Pancreas (tissue), 10 donors: ENCODE data around the gene SLC10A3. TPM values are rescaled to one million over a fixed set of nuclear protein-coding genes. Genes with fewer than 3 reads are reported as not detected.
A peak's percentile ranks its signal among the peaks of the same experiment; 100 is the strongest.
"Not testable (repeated sequence)": the region's sequence is repeated elsewhere in the genome, so short reads cannot be mapped to it uniquely, and the experiment has no call there.

Experiments
- ATAC-seq, 4 donors: fragments of 200-7000 bp; cut with Tn5 transposase; one replicate each; pipeline versions ENCODE4 v1.8.0 to v1.9.1; 2020; ENCODE audit warnings: mild to moderate bottlenecking in 4 of 4, moderate library complexity in 4 of 4
- DNase-seq, 6 donors: peaks; one replicate each; pipeline ENCODE4 v3.0.0-alpha.2; 2020
- FAIRE-seq: peaks from 2 replicates; lab custom pipeline; 2012; peaks lifted over from hg19 to GRCh38; lab: Jason Lieb, UNC
- H3K27ac ChIP-seq, 4 donors: fragments of 200-600 bp; sonication (generic); 1 replicate in 3 of 4; 2 replicates in 1 of 4; pipeline versions ENCODE4 v1.5.0 to v1.8.0; 2020
- H3K27me3 ChIP-seq, 4 donors: fragments of 200-600 bp; one replicate each; pipeline ENCODE4 v1.8.0; 2021
- H3K36me3 ChIP-seq, 3 donors: fragments of 200-600 bp; sonication (generic) in 1 of 3; one replicate each; pipeline versions ENCODE4 v1.5.0 to v1.8.0; 2020 to 2021
- H3K4me1 ChIP-seq, 3 donors: fragments of 200-600 bp; one replicate each; pipeline ENCODE4 v1.8.0; 2021
- H3K4me3 ChIP-seq, 4 donors: fragments of 200-600 bp; sonication (generic) in 2 of 4; one replicate each; pipeline versions ENCODE4 v1.5.0 to v1.8.0; 2020 to 2021
- H3K9me3 ChIP-seq, 4 donors: fragments of 200-600 bp; one replicate each; pipeline ENCODE4 v1.8.0; 2021
- WGBS, 2 donors: extraction: QIAGEN DNeasy Blood & Tissue Kit; methylation state at CpG; one replicate each; pipeline ENCODE4 v1.1.7; 2013; 5-methylcytosine and 5-hydroxymethylcytosine counted together
- intact Hi-C, 3 donors: fragments of 100-400 bp; cut with DNase I; formaldehyde crosslinking; loops; one replicate each; pipeline versions ENCODE4 v1.11.1 to v1.14.2; 2022
- polyA plus RNA-seq, 2 donors: library from polyadenylated mRNA; stranded (reverse); fragments of 200-250 nt; gene quantifications; one replicate each; pipeline ENCODE4 v1.2.3, GENCODE V29; 2013
- total RNA-seq, 6 donors: library from RNA; stranded (reverse); fragmentation: NEBNext Ultra II Directional in 4 of 6; extraction: Animal tissue kit (Norgen Biotek cat#: 25700) in 4 of 6; gene quantifications; one replicate each; pipeline versions ENCODE4 v1.2.1 to v1.2.4, GENCODE V29; 2021 to 2023
- TF ChIP-seq, protein P1 (sequence below), 4 donors: fragments of 200-600 bp; sonication (generic) in 3 of 4; IDR thresholded peaks; one replicate each; pipeline versions ENCODE4 v1.5.0 to v1.8.0; 2021; ENCODE audit warnings: antibody characterized with exemption in 4 of 4
- donor health status: healthy with polysubstance abuse.
- donor health status: DM: no; HTN: no; CAD: no; lungs with moderate emphysema.
- donor health status: DM: no; HTN: no; CAD: no.
- donor health status: control.
- donor health status: control.
- donor health status: Bipolar disorder and iron deficiency.
- donor health status: DM: yes; HTN: yes; CAD: no.
- donor health status: DM: no; HTN: no; CAD: no.
- donor health status: DM: no; HTN: no; CAD: no.
- donor health status: DM: yes; HTN: yes; CAD: no.

The SLC10A3 gene
- total and polyA plus RNA-seq, 8 donors = 9.6 to 19.1 (median 11.6) TPM

DNA sequence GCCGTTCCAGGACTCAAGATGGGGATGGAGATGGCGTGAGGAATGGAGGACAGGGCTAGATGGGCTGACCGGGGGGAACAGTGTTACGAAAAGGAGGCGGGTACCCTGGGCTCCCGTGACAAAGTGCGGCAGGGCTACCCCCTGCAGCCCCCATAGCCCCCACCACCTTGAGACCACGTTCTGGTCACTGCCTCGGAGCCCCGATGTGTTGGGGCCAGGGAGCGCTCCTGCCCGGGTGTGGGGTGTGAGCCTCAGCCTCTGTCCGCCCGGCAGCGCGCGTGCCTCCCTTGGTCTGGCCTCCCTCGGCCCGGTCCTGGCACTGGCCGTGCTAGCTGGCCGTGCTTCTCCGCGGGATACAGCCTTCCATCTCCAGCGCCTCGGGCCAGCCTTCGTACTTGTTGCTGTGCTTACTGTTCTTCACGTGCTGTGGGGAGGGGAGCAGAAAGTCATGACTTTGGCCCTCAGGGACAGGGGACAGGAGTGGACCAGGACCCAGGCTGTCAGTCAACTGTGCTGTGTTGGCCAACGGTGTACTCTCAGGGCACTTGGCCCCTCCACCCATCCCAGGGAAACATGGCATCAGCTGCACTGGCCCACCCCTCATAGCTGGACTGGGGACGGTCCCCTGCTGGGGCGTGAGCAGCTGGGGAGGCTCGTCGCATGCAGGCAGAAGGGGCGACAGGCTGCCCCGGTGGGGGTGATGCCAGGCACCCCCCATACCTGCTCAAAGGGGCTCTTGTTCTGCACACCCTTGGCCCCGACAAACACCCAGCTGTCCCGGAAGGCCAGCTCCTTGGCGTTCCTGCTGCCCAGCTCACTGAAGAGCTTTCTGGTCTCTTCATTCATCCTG is 16.3 kb upstream of the SLC10A3 start:
- H3K4me1 ChIP-seq = no peaks in the 10 kb centered on the region
- TF ChIP-seq, protein P1, sequence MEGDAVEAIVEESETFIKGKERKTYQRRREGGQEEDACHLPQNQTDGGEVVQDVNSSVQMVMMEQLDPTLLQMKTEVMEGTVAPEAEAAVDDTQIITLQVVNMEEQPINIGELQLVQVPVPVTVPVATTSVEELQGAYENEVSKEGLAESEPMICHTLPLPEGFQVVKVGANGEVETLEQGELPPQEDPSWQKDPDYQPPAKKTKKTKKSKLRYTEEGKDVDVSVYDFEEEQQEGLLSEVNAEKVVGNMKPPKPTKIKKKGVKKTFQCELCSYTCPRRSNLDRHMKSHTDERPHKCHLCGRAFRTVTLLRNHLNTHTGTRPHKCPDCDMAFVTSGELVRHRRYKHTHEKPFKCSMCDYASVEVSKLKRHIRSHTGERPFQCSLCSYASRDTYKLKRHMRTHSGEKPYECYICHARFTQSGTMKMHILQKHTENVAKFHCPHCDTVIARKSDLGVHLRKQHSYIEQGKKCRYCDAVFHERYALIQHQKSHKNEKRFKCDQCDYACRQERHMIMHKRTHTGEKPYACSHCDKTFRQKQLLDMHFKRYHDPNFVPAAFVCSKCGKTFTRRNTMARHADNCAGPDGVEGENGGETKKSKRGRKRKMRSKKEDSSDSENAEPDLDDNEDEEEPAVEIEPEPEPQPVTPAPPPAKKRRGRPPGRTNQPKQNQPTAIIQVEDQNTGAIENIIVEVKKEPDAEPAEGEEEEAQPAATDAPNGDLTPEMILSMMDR (IDR thresholded peaks at IDR 0.05) = no peak
- no peak for DNase-seq
- no peak for FAIRE-seq
- peak in 1 of 4 donors; percentile 5 for ATAC-seq
- 88 to 94% methylated on average over 31 to 37 of the region's 37 CpGs for WGBS, 2 donors
- no peak overlapping the region for H3K4me3 ChIP-seq
- no peak overlapping the region for H3K27ac ChIP-seq
- H3K36me3 ChIP-seq = peaks cover 0 to 6% (median 0%) of the 10 kb centered on the region in 3 donors
- intact Hi-C loops = no loop called here
- no peaks in the 10 kb centered on the region for H3K9me3 ChIP-seq
- no peaks in the 10 kb centered on the region for H3K27me3 ChIP-seq

DNA sequence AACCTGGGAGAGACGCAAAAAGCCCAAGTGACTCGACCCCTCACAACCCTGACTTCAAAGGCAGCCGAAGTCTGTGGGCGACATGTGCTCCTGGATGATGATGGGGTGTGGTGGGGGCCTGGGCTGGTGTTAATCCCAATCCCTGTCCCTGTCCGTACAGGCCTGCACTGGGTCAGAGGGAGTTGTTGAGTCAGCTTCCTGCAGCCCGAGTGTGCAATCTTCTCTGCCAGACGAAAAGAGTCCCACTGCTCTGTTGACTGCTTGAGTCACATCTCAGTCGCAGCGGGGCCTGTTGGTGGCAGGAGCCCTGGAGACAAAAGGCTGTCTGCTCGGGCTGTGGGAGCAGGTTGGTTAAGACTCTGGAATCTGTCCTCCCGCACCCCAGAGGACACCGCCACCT is 15.3 kb upstream of the SLC10A3 start:
- intact Hi-C loops = no loop called here
- H3K4me1 ChIP-seq = no peaks in the 10 kb centered on the region
- H3K27ac ChIP-seq = no peak overlapping the region
- H3K9me3 ChIP-seq = no peaks in the 10 kb centered on the region
- no peak for ATAC-seq
- DNase-seq = no peak
- no peaks in the 10 kb centered on the region for H3K27me3 ChIP-seq
- TF ChIP-seq, protein P1 (IDR thresholded peaks at IDR 0.05) = no peak
- FAIRE-seq = no peak
- WGBS, 2 donors = 85 to 87% methylated on average over 12 of the region's 12 CpGs
- peaks cover 0 to 6% (median 0%) of the 10 kb centered on the region in 3 donors for H3K36me3 ChIP-seq
- H3K4me3 ChIP-seq = no peak overlapping the region

DNA sequence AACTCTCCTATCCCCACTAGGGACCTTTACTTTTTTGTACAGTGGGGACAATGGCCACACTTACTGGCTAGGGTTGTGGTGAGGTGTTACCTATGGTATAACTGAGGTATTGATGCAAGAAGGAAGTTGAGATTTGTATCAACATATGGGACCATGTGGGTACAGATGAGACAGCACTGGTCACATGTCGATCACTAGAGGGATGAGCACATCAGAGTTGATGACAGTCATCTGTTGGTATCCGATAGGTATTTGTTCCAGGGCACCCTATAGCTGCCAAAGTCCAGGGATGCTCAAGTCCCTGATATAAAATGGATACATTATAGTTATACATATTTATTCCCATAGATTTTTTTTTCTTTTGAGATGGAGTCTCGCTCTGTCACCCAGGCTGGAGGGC is 12.6 kb upstream of the SLC10A3 start:
- 83 to 94% methylated on average over 3 of the region's 3 CpGs for WGBS, 2 donors
- DNase-seq (no peak), FAIRE-seq (no peak), ATAC-seq (no peak)
- Histone ChIP-seq H3K27me3 (no peaks in the 10 kb centered on the region), H3K4me1 (no peaks in the 10 kb centered on the region), H3K9me3 (no peaks in the 10 kb centered on the region), H3K4me3 (no peak overlapping the region), H3K36me3 (peaks cover 0 to 6% (median 0%) of the 10 kb centered on the region in 3 donors), H3K27ac (no peak overlapping the region)
- TF ChIP-seq, protein P1 (IDR thresholded peaks at IDR 0.05) = no peak
- intact Hi-C loops = no loop called here

DNA sequence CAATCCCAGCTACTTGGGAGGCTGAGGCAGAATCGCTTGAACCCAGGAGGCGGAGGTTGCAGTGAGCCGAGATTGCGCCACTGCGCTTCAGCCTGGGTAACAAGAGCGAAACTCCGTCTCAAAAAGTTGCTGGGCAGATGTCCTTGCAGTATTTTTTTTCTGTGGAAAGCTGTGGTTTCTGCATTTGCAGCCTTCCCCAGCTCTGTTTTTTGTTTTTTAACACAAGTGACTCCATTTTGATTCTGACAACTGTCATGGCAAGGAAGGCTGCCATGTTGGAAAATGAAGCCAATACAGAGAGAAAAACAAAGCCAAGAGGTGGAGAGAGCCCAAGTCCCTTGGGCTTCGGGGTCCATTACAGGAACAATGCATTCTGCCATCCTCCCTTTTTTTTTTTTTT is 11.7 kb upstream of the SLC10A3 start:
- TF ChIP-seq, protein P1 (IDR thresholded peaks at IDR 0.05) = no peak

DNA sequence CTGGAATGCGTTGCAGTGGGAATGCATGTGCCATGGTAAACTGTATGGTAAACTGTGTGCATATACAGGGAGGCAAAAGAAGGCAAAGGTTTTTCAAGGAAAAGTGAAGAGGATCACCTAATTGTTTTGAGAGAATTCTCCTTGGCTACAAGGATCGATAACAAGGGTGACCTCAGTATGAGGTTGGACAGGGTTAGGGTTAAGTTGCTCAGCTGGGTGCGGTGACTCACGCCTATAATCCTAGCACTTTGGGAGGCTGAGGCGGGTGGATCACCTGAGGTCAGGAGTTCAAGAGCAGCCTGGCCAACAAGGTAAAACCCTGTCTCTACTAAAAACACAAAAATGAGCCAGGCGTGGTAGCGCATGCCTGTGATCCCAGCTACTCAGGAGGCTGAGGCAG is 11.0 kb upstream of the SLC10A3 start:
- H3K9me3 ChIP-seq = not testable (repeated sequence)

More for the DNA sequence above, 11.7 kb upstream of the SLC10A3 start:
- H3K27ac ChIP-seq = no peak overlapping the region
- H3K36me3 ChIP-seq = no peaks in the 10 kb centered on the region
- ATAC-seq (no peak), FAIRE-seq (no peak), DNase-seq (no peak)
- 86 to 89% methylated on average over 8 of the region's 8 CpGs for WGBS, 2 donors
- H3K9me3 ChIP-seq = no peaks in the 10 kb centered on the region
- H3K27me3 ChIP-seq = no peaks in the 10 kb centered on the region
- intact Hi-C loops = no loop called here
- H3K4me1 ChIP-seq = no peaks in the 10 kb centered on the region
- H3K4me3 ChIP-seq = no peak overlapping the region

DNA sequence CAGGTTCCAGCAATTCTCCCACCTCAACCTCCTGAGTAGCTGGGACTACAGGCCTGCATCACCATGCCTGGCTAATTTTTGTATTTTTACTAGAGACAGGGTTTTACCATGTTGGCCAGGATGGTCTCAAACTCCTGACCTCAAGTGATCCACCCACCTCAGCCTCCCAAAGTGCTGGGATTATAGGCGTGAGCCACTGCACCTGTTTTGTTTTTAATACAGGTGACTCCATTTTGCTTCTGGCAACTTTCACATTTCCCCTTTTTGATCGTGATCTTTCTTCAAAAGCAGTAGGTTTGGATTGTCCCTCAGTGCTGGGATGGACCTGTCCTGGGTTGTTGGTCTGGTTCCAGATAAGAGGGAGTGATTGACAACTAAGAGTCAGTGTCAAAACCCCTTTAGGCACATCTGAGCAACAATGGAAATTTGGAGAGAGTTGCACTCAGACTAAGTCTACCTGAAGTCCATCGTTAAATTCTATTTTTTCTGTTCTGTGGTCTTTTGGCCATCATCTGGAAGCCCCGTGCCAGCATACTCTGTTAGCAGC is 6.2 kb upstream of the SLC10A3 start:
- ATAC-seq, H3K27me3 ChIP-seq, H3K27ac ChIP-seq, H3K36me3 ChIP-seq, H3K9me3 ChIP-seq, FAIRE-seq, H3K4me1 ChIP-seq, H3K4me3 ChIP-seq, DNase-seq, intact Hi-C loops: not testable (repeated sequence)
- 53 to 55% methylated on average over 4 of the region's 4 CpGs for WGBS, 2 donors

More for the DNA sequence above, 11.0 kb upstream of the SLC10A3 start:
- H3K36me3 ChIP-seq, DNase-seq, intact Hi-C loops, H3K4me1 ChIP-seq, H3K27me3 ChIP-seq, ATAC-seq, H3K27ac ChIP-seq, H3K4me3 ChIP-seq, FAIRE-seq: not testable (repeated sequence)
- 90 to 92% methylated on average over 7 of the region's 7 CpGs for WGBS, 2 donors
